Panc1 (cell line): ENCODE measurements around the gene PAX1.

ENCODE experiments used
- TCF7L2 ChIP-seq: IDR thresholded peaks from 2 replicates; pipeline ENCODE4 v1.6.1; 2011; ENCODE audit warnings: mild to moderate bottlenecking, low read depth, low read length, inconsistent platforms
- TF ChIP-seq, protein P1 (sequence below): fragments of 450-650 bp; IDR thresholded peaks from 2 replicates; pipeline ENCODE4 v1.5.1; 2017; ENCODE audit warnings: mild to moderate bottlenecking

GRCh38 chr20:21713901-21714296, 8.4 kb downstream of the PAX1 start:
- TF ChIP-seq TCF7L2, result no peak
- TF ChIP-seq, protein P1, sequence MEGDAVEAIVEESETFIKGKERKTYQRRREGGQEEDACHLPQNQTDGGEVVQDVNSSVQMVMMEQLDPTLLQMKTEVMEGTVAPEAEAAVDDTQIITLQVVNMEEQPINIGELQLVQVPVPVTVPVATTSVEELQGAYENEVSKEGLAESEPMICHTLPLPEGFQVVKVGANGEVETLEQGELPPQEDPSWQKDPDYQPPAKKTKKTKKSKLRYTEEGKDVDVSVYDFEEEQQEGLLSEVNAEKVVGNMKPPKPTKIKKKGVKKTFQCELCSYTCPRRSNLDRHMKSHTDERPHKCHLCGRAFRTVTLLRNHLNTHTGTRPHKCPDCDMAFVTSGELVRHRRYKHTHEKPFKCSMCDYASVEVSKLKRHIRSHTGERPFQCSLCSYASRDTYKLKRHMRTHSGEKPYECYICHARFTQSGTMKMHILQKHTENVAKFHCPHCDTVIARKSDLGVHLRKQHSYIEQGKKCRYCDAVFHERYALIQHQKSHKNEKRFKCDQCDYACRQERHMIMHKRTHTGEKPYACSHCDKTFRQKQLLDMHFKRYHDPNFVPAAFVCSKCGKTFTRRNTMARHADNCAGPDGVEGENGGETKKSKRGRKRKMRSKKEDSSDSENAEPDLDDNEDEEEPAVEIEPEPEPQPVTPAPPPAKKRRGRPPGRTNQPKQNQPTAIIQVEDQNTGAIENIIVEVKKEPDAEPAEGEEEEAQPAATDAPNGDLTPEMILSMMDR, result no peak
